IMR-90 (cell line): ENCODE data around the gene KRT83. TPM values are rescaled to one million over a fixed set of nuclear protein-coding genes. Genes with fewer than 3 reads are reported as not detected.
A peak's percentile ranks its signal among the peaks of the same experiment; 100 is the strongest.

Source experiments
- ATAC-seq: fragments of 200-7000 bp; cut with Tn5 transposase; 2 replicates; pipeline ENCODE4 v1.9.1; 2020; ENCODE audit warnings: low read depth, mild to moderate bottlenecking, moderate library complexity
- BruUV-seq: library from RNA; stranded (reverse); fragments of 400-500 nt; replicated peaks from 2 replicates; lab custom pipeline; 2021; lab: Mats Ljungman, UMichigan
- CTCF ChIA-PET: fragments of 300-600 bp; formaldehyde crosslinking; extraction: SDS; loops from one replicate; lab custom pipeline; 2021; ENCODE audit warnings: antibody characterized with exemption; lab: Yijun Ruan, JAX
- POLR2A ChIA-PET: fragments of 300-600 bp; sonication (Branson Sonifier 250); formaldehyde crosslinking; loops from one replicate; lab custom pipeline; 2022; ENCODE audit warnings: antibody characterized with exemption; ENCODE audit not compliant: unreplicated experiment; lab: Charles Lee
- DNase-seq: peaks from one replicate; pipeline ENCODE4 v3.0.0; 2013
- H2AFZ ChIP-seq: replicated peaks from 2 replicates; pipeline ENCODE3; 2013; ENCODE audit warnings: low read length, mild to moderate bottlenecking; ENCODE audit not compliant: poor library complexity
- H2AK5ac ChIP-seq: 2 replicates; pipeline ENCODE4 v1.6.1; 2013; ENCODE audit warnings: low read depth, low read length, inconsistent platforms
- H2AK9ac ChIP-seq: replicated peaks from 2 replicates; pipeline ENCODE3; 2013; ENCODE audit warnings: mild to moderate bottlenecking, low read depth, low read length, moderate library complexity; ENCODE audit not compliant: poor library complexity
- H2BK120ac ChIP-seq: 2 replicates; pipeline ENCODE4 v1.6.1; 2013; ENCODE audit warnings: low read depth, low read length, inconsistent platforms
- H2BK15ac ChIP-seq: 3 replicates; pipeline ENCODE4 v1.6.1; 2013; ENCODE audit warnings: low read depth, low read length, inconsistent platforms
- H2BK20ac ChIP-seq: 2 replicates; pipeline ENCODE4 v1.6.1; 2013; ENCODE audit warnings: low read depth, mild to moderate bottlenecking, inconsistent platforms, low read length, moderate library complexity
- H2BK5ac ChIP-seq: 2 replicates; pipeline ENCODE4 v1.6.1; 2013; ENCODE audit warnings: mild to moderate bottlenecking, low read depth, low read length, inconsistent platforms; ENCODE audit not compliant: poor library complexity, severe bottlenecking
- H3K14ac ChIP-seq: replicated peaks from 2 replicates; pipeline ENCODE4 v1.6.1; 2013; ENCODE audit warnings: low read depth, low read length, inconsistent platforms
- H3K18ac ChIP-seq: 2 replicates; pipeline ENCODE4 v1.6.1; 2013; ENCODE audit warnings: low read depth, low read length, control low read depth
- H3K23ac ChIP-seq: 2 replicates; pipeline ENCODE4 v1.6.1; 2013; ENCODE audit warnings: low read depth, low read length, inconsistent platforms
- H3K27ac ChIP-seq: 2 replicates; pipeline ENCODE4 v1.5.1; 2013; ENCODE audit warnings: mild to moderate bottlenecking, control low read depth, low read length; ENCODE audit not compliant: insufficient read depth
- H3K27me3 ChIP-seq: 2 replicates; pipeline ENCODE4 v1.6.1; 2013; ENCODE audit warnings: low read length; ENCODE audit not compliant: control insufficient read depth, insufficient read depth
- H3K36me3 ChIP-seq: 2 replicates; pipeline ENCODE4 v1.6.1; 2013; ENCODE audit warnings: low read length, mixed read lengths; ENCODE audit not compliant: control insufficient read depth, insufficient read depth
- H3K4ac ChIP-seq: 2 replicates; pipeline ENCODE4 v1.6.1; 2013; ENCODE audit warnings: low read depth, low read length, inconsistent platforms
- H3K4me1 ChIP-seq: 2 replicates; pipeline ENCODE4 v1.6.1; 2013; ENCODE audit warnings: low read length, mixed read lengths; ENCODE audit not compliant: control insufficient read depth, insufficient read depth
- H3K4me2 ChIP-seq: 2 replicates; pipeline ENCODE4 v1.6.1; 2013; ENCODE audit warnings: low read depth, mild to moderate bottlenecking, control low read depth, low read length, moderate library complexity
- H3K4me3 ChIP-seq: 2 replicates; pipeline ENCODE4 v1.5.1; 2013; ENCODE audit warnings: low read depth, mild to moderate bottlenecking, control low read depth, low read length, moderate library complexity; ENCODE audit not compliant: insufficient read depth
- H3K56ac ChIP-seq: 2 replicates; pipeline ENCODE4 v1.6.1; 2013; ENCODE audit warnings: low read length, inconsistent platforms; ENCODE audit not compliant: insufficient read depth; ENCODE audit errors: extremely low read depth
- H3K79me1 ChIP-seq, 2 experiments: 2 replicates each; pipeline ENCODE4 v1.6.1; 2013; ENCODE audit warnings: low read length in 2 of 2, inconsistent platforms in 1 of 2, low read depth in 1 of 2
- H3K9ac ChIP-seq: 2 replicates; pipeline ENCODE4 v1.6.1; 2013; ENCODE audit warnings: low read depth, low read length, control low read depth
- H3K9me1 ChIP-seq: 2 replicates; pipeline ENCODE4 v1.6.1; 2013; ENCODE audit warnings: low read length, inconsistent platforms; ENCODE audit not compliant: insufficient read depth
- H3K9me3 ChIP-seq: 2 replicates; pipeline ENCODE4 v1.6.1; 2013; ENCODE audit warnings: low read length; ENCODE audit not compliant: control insufficient read depth, insufficient read depth
- H4K20me1 ChIP-seq: 2 replicates; pipeline ENCODE4 v1.6.1; 2013; ENCODE audit warnings: low read length, inconsistent platforms; ENCODE audit not compliant: insufficient read depth
- H4K5ac ChIP-seq: 2 replicates; pipeline ENCODE4 v1.6.1; 2013; ENCODE audit warnings: mild to moderate bottlenecking, low read depth, low read length, control low read depth
- H4K8ac ChIP-seq, 2 experiments: 2 replicates each; pipeline ENCODE4 v1.6.1; 2013; ENCODE audit warnings: low read depth in 2 of 2, low read length in 2 of 2, control low read depth in 1 of 2, inconsistent platforms in 1 of 2
- H4K91ac ChIP-seq: 2 replicates; pipeline ENCODE4 v1.6.1; 2013; ENCODE audit warnings: low read depth, low read length, inconsistent platforms; ENCODE audit not compliant: insufficient read depth
- CEBPB ChIP-seq: IDR thresholded peaks from 2 replicates; pipeline ENCODE4 v1.6.1; 2012; ENCODE audit warnings: low read depth, low read length, improper control_type of control experiment
- NFE2L2 ChIP-seq: fragments of 150-350 bp; IDR thresholded peaks from 2 replicates; pipeline ENCODE4 v1.6.1; 2016; ENCODE audit warnings: low read depth, mild to moderate bottlenecking, low read length
- RCOR1 ChIP-seq: IDR thresholded peaks from 2 replicates; pipeline ENCODE4 v1.6.1; 2012; ENCODE audit warnings: mild to moderate bottlenecking, low read length, improper control_type of control experiment; ENCODE audit not compliant: insufficient replicate concordance
- WGBS, 2 experiments: methylation state at CpG; one replicate each; pipeline versions ENCODE4 v1.1.5 to v1.1.7; 2013; ENCODE audit warnings: missing lambda C conversion rate in 2 of 2; ENCODE audit not compliant: insufficient read length in 1 of 2; ENCODE audit errors: extremely low coverage in 2 of 2; 5-methylcytosine and 5-hydroxymethylcytosine counted together
- dilution Hi-C: fragments of 300-500 bp; cut with HindIII; formaldehyde crosslinking; loops from one replicate; pipeline ENCODE4 v1.14.3; 2018; ENCODE audit warnings: low sequenced_read_pairs; ENCODE audit not compliant: unreplicated experiment
- in situ Hi-C: fragments of 300-500 bp; cut with MboI; formaldehyde crosslinking; loops from 3 replicates; pipeline ENCODE4 v1.14.3; 2019; ENCODE audit warnings: low sequenced_read_pairs, inconsistent platforms, mixed read lengths
- intact Hi-C: fragments of 100-400 bp; cut with micrococcal nuclease; formaldehyde crosslinking; loops from 2 replicates; pipeline ENCODE4 v1.10.0; 2022
- polyA plus RNA-seq, 3 experiments: library from polyadenylated mRNA; depleted of rRNA; stranded (reverse); fragments of >200 nt; gene quantifications; 2 replicates each; pipeline ENCODE4 v1.2.3, GENCODE V29; 2012; ENCODE audit warnings: low replicate concordance in 1 of 3
- total RNA-seq: library from RNA; depleted of rRNA; stranded (reverse); fragments of >200 nt; gene quantifications from 2 replicates; pipeline ENCODE4 v1.2.3, GENCODE V29; 2012

KRT83 gene
- total and polyA plus RNA-seq, 2 of the 4 experiments (the other 2 are of a cell fraction), result not detected

GRCh38 chr12:52271158-52271557 lies 50.0 kb downstream of the KRT83 start:
- Histone ChIP-seq H3K27ac (no peak overlapping the region), H4K20me1 (no peaks in the 10 kb centered on the region), H3K9ac (no peak overlapping the region), H3K9me1 (no peaks in the 10 kb centered on the region), H2BK5ac (no peak overlapping the region), H2AK9ac (no peak overlapping the region), H3K9me3 (no peaks in the 10 kb centered on the region; the same call in 1 of the 2 replicates), H3K56ac (no peak overlapping the region), H3K23ac (no peak overlapping the region), H3K36me3 (no peaks in the 10 kb centered on the region), H2AFZ (no peak overlapping the region), H4K8ac (no peak overlapping the region), H2AK5ac (0 out of 2 replicates have a peak overlapping the region, but pooled peaks have one; percentile 15), H3K27me3 (peaks cover 10% of the 10 kb centered on the region), H3K18ac (no peak overlapping the region), H3K14ac (no peak overlapping the region), H3K79me1 (no peaks in the 10 kb centered on the region), H2BK15ac (no peak overlapping the region), H2BK20ac (no peak overlapping the region), H3K4me2 (no peak overlapping the region), H3K4me1 (peaks cover 2% of the 10 kb centered on the region), H3K4me3 (no peak overlapping the region), H3K4ac (no peak overlapping the region), H4K5ac (no peak overlapping the region), H2BK120ac (no peak overlapping the region), H4K91ac (no peak overlapping the region; the same call in 1 of the 2 replicates)
- ATAC-seq (no peak), DNase-seq (peak; percentile 19)
- TF ChIP-seq CEBPB (peak; percentile 74), RCOR1 (no peak), NFE2L2 (0 out of 2 replicates have a peak, but pooled peaks have one; percentile 12)
- intact Hi-C loops, result no loop called here
- dilution Hi-C loops, result no loop called here
- WGBS, 2 experiments, result no CpG with 5 or more reads among the region's 1 CpG
- CTCF ChIA-PET, result no interaction called here
- BruUV-seq, result no TSS peak
- in situ Hi-C loops, result no loop called here
- POLR2A ChIA-PET, result no interaction called here
